Natural killer cell (primary cell): Measurements from ENCODE around the gene NOP14. TPM values are rescaled to one million over a fixed set of nuclear protein-coding genes. Genes with fewer than 3 reads are reported as not detected.

Source experiments
- ATAC-seq, 3 donors: fragments of 150-1000 bp in 2 of 3; fragments of 200-7000 bp in 1 of 3; cut with Tn5 transposase; 1 replicate in 1 of 3; 2 replicates in 2 of 3; pipeline ENCODE4 v1.10.0; 2021; ENCODE audit warnings: mild to moderate bottlenecking in 2 of 3, moderate library complexity in 2 of 3
- DNase-seq, 2 donors: peaks; one replicate each; pipeline versions ENCODE4 v3.0.0 to v3.0.0-alpha.2; 2013 to 2021; ENCODE audit warnings: mixed read lengths in 1 of 2
- H3K27ac ChIP-seq: one replicate; pipeline ENCODE4 v1.5.1; 2013; ENCODE audit warnings: mild to moderate bottlenecking, low read length
- H3K27me3 ChIP-seq: one replicate; pipeline ENCODE4 v1.6.1; 2013; ENCODE audit warnings: low read length; ENCODE audit not compliant: control insufficient read depth, insufficient read depth
- H3K36me3 ChIP-seq: one replicate; pipeline ENCODE4 v1.6.1; 2013; ENCODE audit warnings: low read length; ENCODE audit not compliant: control insufficient read depth, insufficient read depth
- H3K4me1 ChIP-seq: one replicate; pipeline ENCODE4 v1.6.1; 2013; ENCODE audit warnings: low read length; ENCODE audit not compliant: control insufficient read depth, insufficient read depth
- H3K4me3 ChIP-seq: one replicate; pipeline ENCODE4 v1.5.1; 2013; ENCODE audit warnings: low read length
- H3K9me3 ChIP-seq: one replicate; pipeline ENCODE4 v1.6.1; 2013; ENCODE audit warnings: low read length; ENCODE audit not compliant: control insufficient read depth, insufficient read depth
- H3K27ac Mint-ChIP-seq, 2 donors: one replicate each; pipeline ENCODE4 v1.8.0; 2022; ENCODE audit warnings: mild to moderate bottlenecking in 2 of 2, mixed read lengths in 2 of 2, moderate library complexity in 1 of 2
- H3K27me3 Mint-ChIP-seq, 2 donors: one replicate each; pipeline ENCODE4 v1.8.0; 2022; ENCODE audit warnings: low read depth in 2 of 2, mixed read lengths in 2 of 2
- H3K36me3 Mint-ChIP-seq: one replicate; pipeline ENCODE4 v1.8.0; 2022; ENCODE audit warnings: mixed read lengths
- H3K4me1 Mint-ChIP-seq, 2 donors: one replicate each; pipeline ENCODE4 v1.8.0; 2022; ENCODE audit warnings: mixed read lengths in 2 of 2
- H3K4me3 Mint-ChIP-seq: one replicate; pipeline ENCODE4 v1.8.0; 2022; ENCODE audit warnings: mild to moderate bottlenecking, moderate library complexity, mixed read lengths
- H3K9me3 Mint-ChIP-seq, 2 donors: one replicate each; pipeline ENCODE4 v1.8.0; 2022; ENCODE audit warnings: mixed read lengths in 2 of 2
- WGBS: methylation state at CpG from one replicate; pipeline ENCODE4 v1.1.7; 2013; ENCODE audit warnings: missing lambda C conversion rate; ENCODE audit not compliant: insufficient coverage; 5-methylcytosine and 5-hydroxymethylcytosine counted together
- intact Hi-C: fragments of 100-400 bp; cut with micrococcal nuclease; formaldehyde crosslinking; loops from one replicate; pipeline ENCODE4 v1.14.2; 2022
- total RNA-seq, 4 donors: library from RNA; stranded (reverse); fragments of 120-200 nt in 1 of 4; gene quantifications; one replicate each; pipeline versions ENCODE4 v1.2.3 to v1.2.4, GENCODE V29; 2013 to 2022
- TF ChIP-seq, protein P1 (sequence below): fragments of 200-600 bp; IDR thresholded peaks from one replicate; pipeline ENCODE4 v1.8.0; 2022; ENCODE audit warnings: antibody characterized with exemption

NOP14 gene
- total RNA-seq, result 10 to 100 TPM; 20.9 to 25.0 (median 21.1) TPM
- total RNA-seq (2013), result 19.8 TPM

DNA sequence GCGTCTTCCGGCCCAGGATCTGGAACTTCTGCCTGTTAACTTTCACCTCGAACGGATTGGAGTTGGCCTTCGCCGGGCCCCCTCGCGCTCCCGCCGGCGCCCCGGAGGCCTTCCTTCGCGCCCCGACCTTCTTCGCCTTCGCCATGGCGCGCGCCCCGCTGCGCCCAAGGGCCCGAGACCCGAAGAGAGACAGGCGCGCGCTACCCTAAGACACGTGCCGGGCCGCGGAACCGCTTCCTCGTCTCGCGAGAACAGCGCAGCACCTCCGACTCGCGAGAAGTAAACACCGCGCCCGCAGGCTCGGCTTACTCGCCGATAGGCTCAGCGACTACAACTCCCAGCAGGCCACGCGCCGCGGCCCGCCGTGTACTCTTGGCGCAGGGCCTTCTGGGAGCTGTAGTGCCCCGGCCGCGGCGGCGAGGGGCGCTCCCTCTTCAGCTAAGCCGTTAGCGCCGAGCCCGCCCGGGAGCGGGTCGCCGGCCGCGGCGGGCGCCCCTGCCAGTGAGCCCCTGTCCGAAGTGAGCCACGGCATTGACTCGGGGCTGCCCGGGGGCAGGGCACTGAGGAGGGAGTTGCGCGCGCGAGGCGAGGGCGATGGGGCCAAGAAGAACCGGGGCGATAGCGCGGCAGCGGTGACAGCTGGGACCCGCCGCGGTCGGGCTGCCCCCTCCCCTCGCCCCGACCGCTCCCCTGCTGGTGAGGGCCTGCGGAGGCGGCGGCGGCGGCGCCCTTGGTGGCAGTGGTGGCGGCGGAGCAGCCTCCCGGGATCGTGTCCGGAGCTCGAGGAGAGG is at the start of gene NOP14, which contains the start of gene GRK4:
Gene NOP14, minus strand, starts transcription at position 232 of the 791 bp plus-strand sequence. Its CDS starts 87 bp downstream, at position 145.
Gene GRK4, plus strand, starts transcription at position 397 of the 791 bp plus-strand sequence. CDS start 500 bp downstream, outside the sequence.
- peaks cover 3% of the 10 kb centered on the region for H3K36me3 ChIP-seq
- no peaks in the 10 kb centered on the region for H3K36me3 Mint-ChIP-seq
- peak within 1 kb of the TSS; percentile 71 for H3K4me3 ChIP-seq
- H3K27ac Mint-ChIP-seq, result peak within 1 kb of the TSS; percentile 88 to 90
- intact Hi-C loops, result loop anchor here (2.0 to 10.0 kb wide), 4 partner anchors 29 to 545 kb away; partner anchors contain the start of genes CFAP99 and ZFYVE28
- peak; percentile 91 to 98 (median 93) for ATAC-seq
- TF ChIP-seq, protein P1, sequence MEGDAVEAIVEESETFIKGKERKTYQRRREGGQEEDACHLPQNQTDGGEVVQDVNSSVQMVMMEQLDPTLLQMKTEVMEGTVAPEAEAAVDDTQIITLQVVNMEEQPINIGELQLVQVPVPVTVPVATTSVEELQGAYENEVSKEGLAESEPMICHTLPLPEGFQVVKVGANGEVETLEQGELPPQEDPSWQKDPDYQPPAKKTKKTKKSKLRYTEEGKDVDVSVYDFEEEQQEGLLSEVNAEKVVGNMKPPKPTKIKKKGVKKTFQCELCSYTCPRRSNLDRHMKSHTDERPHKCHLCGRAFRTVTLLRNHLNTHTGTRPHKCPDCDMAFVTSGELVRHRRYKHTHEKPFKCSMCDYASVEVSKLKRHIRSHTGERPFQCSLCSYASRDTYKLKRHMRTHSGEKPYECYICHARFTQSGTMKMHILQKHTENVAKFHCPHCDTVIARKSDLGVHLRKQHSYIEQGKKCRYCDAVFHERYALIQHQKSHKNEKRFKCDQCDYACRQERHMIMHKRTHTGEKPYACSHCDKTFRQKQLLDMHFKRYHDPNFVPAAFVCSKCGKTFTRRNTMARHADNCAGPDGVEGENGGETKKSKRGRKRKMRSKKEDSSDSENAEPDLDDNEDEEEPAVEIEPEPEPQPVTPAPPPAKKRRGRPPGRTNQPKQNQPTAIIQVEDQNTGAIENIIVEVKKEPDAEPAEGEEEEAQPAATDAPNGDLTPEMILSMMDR, result peak; percentile 46
- no peaks in the 10 kb centered on the region for H3K9me3 ChIP-seq
- H3K27me3 Mint-ChIP-seq, result no peaks in the 10 kb centered on the region
- peaks cover 32 to 47% of the 10 kb centered on the region in 2 donors for H3K4me1 Mint-ChIP-seq
- no peaks in the 10 kb centered on the region for H3K9me3 Mint-ChIP-seq
- H3K27ac ChIP-seq, result peak within 1 kb of the TSS; percentile 71
- peak; percentile 94 to 99 for DNase-seq
- under 1% methylated on average over 105 of the region's 105 CpGs for WGBS
- peaks cover 26% of the 10 kb centered on the region for H3K4me1 ChIP-seq
- no peaks in the 10 kb centered on the region for H3K27me3 ChIP-seq
- H3K4me3 Mint-ChIP-seq, result peak within 1 kb of the TSS; percentile 91

DNA sequence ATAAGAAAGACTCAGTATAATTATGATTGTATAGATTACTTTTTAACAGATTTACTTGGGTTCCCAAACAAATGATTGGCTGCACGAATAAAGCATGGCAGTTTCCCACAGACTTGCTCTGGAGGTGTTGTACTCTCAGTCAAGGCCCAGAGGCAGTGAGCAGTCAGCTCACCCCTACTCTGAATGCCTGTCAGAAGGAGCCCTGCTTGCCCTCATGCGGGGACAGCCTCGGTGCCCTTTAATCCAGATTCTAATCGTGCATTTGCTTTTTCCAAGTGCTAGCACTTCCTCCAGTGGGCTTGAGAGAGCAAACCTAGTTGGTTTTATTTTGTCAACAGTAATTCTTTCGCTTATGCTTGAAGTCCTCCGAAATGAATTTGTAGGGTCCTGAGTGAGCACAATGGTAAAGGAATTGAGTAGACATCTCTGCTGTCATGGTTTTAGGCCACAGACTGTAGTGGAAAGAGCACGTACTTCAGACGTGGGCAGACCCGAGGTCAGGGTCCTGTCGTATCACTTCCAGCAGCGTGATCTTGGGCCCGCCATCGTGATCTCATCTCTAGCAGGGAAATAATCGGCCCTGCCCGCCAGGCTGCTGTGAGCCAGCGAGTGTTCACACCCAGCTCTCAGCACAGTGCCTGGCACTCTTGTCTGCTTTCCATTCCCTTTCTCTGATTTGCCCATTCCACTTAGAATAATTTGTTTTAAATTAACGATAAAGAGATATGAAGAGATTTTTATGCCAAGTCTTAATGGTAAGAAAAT is 48.4 kb upstream of the NOP14 start:
- Histone ChIP-seq H3K36me3 (no peaks in the 10 kb centered on the region), H3K9me3 (no peaks in the 10 kb centered on the region), H3K27ac (no peak overlapping the region), H3K27me3 (no peaks in the 10 kb centered on the region), H3K4me1 (no peaks in the 10 kb centered on the region), H3K4me3 (no peak overlapping the region)
- ATAC-seq (no peak), DNase-seq (no peak)
- 89% methylated on average over 16 of the region's 17 CpGs for WGBS
- Mint-ChIP-seq H3K4me3 (no peak overlapping the region), H3K27ac (no peak overlapping the region), H3K4me1 (no peaks in the 10 kb centered on the region), H3K27me3 (peaks cover 0 to 3% of the 10 kb centered on the region in 2 donors), H3K9me3 (no peaks in the 10 kb centered on the region), H3K36me3 (no peaks in the 10 kb centered on the region)
- intact Hi-C loops, result no loop called here
- TF ChIP-seq, protein P1, result no peak

DNA sequence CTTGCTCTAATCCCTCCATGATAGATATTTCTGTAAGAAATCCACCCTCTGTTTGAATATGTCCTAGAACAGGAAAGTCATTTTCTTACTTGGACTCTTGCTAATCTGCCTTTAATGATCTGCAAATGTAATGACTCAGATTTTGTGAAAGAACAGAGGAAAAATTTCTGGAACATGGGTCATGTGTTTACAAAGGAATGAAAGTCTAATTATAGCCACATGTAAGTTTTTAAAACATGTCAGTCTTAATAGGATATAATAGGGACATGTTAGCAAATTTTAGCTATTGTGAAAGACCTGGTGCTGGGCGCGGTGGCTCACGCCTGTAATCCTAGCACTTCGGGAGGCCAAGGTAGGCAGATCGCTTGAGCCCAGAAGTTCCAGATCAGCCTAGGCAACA is 47.8 kb upstream of the NOP14 start:
- no peaks in the 10 kb centered on the region for H3K9me3 Mint-ChIP-seq
- Histone ChIP-seq H3K4me1 (no peaks in the 10 kb centered on the region), H3K36me3 (no peaks in the 10 kb centered on the region), H3K9me3 (no peaks in the 10 kb centered on the region), H3K27ac (no peak overlapping the region), H3K4me3 (no peak overlapping the region), H3K27me3 (no peaks in the 10 kb centered on the region)
- no peak overlapping the region for H3K4me3 Mint-ChIP-seq
- no peaks in the 10 kb centered on the region for H3K4me1 Mint-ChIP-seq
- H3K27ac Mint-ChIP-seq, result no peak overlapping the region
- intact Hi-C loops, result no loop called here
- no peak for DNase-seq
- 100% methylated on average over 4 of the region's 5 CpGs for WGBS
- H3K27me3 Mint-ChIP-seq, result peaks cover 0 to 3% of the 10 kb centered on the region in 2 donors
- H3K36me3 Mint-ChIP-seq, result no peaks in the 10 kb centered on the region
- TF ChIP-seq, protein P1, result no peak
- ATAC-seq, result no peak
